NB4 (cell line): Measurements from ENCODE around the gene PEAK3.
A peak's percentile ranks its signal among the peaks of the same experiment; 100 is the strongest.

ENCODE experiments used
- DNase-seq: peaks from one replicate; pipeline ENCODE4 v3.0.0; 2010; ENCODE audit warnings: low read depth
- H3K4me3 ChIP-seq: one replicate; pipeline ENCODE4 v1.5.1; 2011; ENCODE audit warnings: mild to moderate bottlenecking, low read depth, low read length, moderate library complexity
- MYC ChIP-seq: IDR thresholded peaks from 2 replicates; pipeline ENCODE4 v1.6.1; 2011; ENCODE audit warnings: low read depth, low read length
- POLR2A ChIP-seq: IDR thresholded peaks from 2 replicates; pipeline ENCODE4 v1.6.1; 2011; ENCODE audit warnings: mild to moderate bottlenecking; ENCODE audit not compliant: insufficient read length; ENCODE audit errors: extremely low read depth
- TF ChIP-seq, protein P1 (sequence below): IDR thresholded peaks from one replicate; pipeline ENCODE4 v1.5.1; 2012; ENCODE audit warnings: low read depth, low read length
- TF ChIP-seq, protein P2 (sequence below): IDR thresholded peaks from 2 replicates; pipeline ENCODE4 v1.6.1; 2011; ENCODE audit warnings: low read depth, low read length

Gene PEAK3

DNA sequence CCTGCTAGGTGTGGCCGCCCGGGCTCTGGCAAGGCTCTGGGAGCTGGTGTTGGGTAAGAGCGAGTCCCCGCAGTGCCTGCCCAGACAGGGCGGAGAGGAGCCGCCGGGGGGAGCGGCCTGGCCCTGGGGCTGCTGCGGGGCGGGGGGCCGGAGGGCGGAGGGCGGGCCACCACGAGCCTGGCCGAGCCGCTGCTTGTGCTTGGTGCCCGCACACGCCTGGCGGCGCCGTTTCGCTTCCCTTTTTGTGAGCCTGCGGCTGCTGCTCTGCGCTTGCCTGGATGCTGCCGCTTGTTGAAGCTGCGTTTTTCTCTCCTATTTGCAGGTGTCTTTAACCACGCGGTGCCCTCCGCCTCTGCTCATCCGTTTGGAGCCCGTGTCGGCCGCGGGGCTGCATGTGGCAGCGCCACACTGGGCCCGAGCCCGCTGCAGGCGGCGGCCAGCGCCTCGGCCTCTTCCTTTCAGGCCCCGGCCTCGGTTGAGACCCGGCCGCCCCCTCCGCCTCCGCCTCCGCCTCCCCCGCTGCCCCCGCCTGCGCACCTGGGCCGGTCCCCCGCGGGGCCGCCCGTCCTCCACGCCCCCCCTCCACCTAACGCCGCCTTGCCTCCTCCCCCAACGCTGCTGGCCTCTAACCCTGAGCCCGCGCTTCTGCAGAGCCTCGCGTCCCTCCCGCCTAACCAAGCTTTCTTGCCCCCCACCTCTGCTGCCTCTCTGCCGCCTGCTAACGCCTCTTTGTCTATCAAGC is 54.4 kb downstream of the PEAK3 start:
- H3K4me3 ChIP-seq = peak overlapping the region; percentile 46
- DNase-seq = peak; percentile 94
- TF ChIP-seq, protein P1, sequence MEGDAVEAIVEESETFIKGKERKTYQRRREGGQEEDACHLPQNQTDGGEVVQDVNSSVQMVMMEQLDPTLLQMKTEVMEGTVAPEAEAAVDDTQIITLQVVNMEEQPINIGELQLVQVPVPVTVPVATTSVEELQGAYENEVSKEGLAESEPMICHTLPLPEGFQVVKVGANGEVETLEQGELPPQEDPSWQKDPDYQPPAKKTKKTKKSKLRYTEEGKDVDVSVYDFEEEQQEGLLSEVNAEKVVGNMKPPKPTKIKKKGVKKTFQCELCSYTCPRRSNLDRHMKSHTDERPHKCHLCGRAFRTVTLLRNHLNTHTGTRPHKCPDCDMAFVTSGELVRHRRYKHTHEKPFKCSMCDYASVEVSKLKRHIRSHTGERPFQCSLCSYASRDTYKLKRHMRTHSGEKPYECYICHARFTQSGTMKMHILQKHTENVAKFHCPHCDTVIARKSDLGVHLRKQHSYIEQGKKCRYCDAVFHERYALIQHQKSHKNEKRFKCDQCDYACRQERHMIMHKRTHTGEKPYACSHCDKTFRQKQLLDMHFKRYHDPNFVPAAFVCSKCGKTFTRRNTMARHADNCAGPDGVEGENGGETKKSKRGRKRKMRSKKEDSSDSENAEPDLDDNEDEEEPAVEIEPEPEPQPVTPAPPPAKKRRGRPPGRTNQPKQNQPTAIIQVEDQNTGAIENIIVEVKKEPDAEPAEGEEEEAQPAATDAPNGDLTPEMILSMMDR = no peak
- TF ChIP-seq MYC (peak; percentile 90), POLR2A (no peak)
- TF ChIP-seq, protein P2, sequence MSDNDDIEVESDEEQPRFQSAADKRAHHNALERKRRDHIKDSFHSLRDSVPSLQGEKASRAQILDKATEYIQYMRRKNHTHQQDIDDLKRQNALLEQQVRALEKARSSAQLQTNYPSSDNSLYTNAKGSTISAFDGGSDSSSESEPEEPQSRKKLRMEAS = peak; percentile 82

DNA sequence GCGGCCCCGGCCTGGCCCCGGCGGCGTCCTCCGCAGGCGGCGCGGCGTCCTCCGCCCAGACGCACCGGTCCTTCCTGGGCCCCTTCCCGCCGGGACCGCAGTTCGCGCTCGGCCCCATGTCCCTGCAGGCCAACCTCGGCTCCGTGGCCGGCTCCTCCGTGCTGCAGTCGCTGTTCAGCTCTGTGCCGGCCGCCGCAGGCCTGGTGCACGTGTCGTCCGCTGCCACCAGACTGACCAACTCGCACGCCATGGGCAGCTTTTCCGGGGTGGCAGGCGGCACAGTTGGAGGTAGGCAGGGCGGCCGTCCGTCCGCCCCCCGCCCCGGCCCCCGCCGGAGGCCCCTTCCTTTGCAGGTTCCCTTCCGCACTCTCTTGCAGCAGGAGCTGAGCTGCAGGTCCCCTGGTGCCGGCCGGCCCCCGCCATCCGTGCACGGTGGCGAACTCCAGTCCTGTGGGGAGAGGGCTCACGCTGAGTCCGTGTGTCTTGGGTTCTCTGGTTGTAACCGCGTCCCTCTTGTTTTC is 55.1 kb downstream of the PEAK3 start:
- peak; percentile 83 for DNase-seq
- TF ChIP-seq MYC (peak; percentile 73), POLR2A (no peak)
- TF ChIP-seq, protein P1 = no peak
- TF ChIP-seq, protein P2 = peak; percentile 83
- H3K4me3 ChIP-seq = peak overlapping the region; percentile 48

DNA sequence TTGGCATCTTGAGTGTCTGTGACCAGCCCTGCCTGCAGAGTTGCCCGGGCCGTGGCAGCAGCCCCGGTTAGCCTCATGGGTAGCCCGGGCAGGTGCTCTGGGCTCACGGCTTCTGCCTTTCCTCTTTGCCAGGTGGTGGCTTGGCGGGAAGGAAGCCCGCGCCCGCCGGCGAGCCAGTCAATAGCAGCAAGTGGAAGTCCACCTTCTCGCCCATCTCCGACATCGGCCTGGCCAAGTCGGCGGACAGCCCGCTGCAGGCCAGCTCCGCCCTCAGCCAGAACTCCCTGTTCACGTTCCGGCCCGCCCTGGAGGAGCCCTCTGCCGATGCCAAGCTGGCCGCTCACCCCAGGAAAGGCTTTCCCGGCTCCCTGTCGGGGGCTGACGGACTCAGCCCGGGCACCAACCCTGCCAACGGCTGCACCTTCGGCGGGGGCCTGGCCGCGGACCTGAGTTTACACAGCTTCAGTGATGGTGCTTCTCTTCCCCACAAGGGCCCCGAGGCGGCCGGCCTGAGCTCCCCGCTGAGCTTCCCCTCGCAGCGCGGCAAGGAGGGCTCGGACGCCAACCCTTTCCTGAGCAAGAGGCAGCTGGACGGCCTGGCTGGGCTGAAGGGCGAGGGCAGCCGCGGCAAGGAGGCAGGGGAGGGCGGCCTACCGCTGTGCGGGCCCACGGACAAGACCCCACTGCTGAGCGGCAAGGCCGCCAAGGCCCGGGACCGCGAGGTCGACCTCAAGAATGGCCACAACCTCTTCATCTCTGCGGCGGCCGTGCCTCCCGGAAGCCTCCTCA is 55.7 kb downstream of the PEAK3 start:
- peak overlapping the region; percentile 48 for H3K4me3 ChIP-seq
- DNase-seq = no peak
- TF ChIP-seq MYC (no peak), POLR2A (no peak)
- TF ChIP-seq, protein P2 = no peak
- TF ChIP-seq, protein P1 = no peak

DNA sequence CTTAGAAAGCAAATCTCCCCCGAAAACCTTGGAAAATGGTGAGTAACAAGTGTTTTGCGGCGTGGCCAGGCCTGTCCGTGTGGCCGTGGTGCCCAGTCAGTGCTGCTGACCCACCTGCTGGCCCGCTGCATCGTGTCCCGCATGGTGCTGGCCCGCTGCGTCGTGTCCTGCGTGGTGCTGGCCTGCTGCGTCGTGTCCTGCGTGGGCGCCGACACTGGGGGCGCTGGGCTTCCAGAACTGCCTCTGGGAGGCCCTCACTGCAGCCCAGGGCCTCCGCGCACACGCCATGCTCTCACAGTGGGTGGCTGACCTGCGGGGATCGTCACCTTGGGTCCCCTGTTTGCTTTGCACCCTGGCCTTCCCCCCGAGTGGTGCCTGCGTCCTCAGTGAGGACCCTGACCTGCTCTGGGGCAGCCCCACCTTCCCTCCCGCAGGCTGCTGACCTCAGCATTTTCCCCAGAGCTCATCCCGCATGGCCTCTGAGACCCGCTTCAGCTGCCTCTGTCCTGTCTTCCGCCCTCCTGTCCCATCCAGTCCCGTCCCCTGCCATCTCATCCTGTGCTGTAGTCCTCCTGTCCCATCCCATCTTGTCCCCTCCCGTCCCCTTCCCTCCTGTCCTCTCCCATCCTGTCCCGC is 56.4 kb downstream of the PEAK3 start:
- H3K4me3 ChIP-seq = peak overlapping the region; percentile 48
- DNase-seq = no peak
- TF ChIP-seq, protein P1 = no peak
- TF ChIP-seq MYC = no peak
- TF ChIP-seq, protein P2 = 0 out of 2 replicates have a peak, but pooled peaks have one; percentile 8
- no peak for TF ChIP-seq POLR2A

DNA sequence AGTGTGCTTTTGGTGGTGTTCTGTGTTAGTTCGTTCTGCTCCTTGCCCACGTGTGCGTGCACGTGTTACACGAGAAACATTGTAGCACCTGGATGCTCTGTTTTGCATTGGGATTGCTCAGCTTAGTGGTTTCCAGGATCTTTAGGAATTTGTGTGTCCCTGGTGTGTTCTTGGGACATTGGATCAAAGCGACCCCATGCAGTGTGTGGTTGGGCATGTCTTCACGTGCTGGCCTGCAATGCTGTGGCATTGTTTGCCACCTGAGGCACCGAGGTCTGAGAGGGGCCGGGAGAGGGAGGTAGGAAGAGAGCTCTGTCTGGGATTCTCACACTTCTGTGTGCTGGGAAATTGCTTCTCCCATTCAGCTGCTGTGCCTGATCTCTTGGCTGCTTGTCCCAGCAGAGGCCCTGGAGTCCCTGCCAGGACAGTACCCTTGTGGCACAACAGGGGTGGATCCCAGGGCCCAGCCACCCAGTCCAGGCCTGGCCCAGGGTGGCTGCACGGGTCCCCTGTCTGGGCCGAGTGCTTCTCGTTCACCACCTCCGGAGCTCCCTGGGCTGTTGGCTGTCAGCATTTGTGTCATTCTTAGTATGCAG is 57.1 kb downstream of the PEAK3 start:
- no peak for TF ChIP-seq MYC
- no peak for TF ChIP-seq POLR2A
- TF ChIP-seq, protein P2 = no peak
- TF ChIP-seq, protein P1 = no peak
- no peak overlapping the region for H3K4me3 ChIP-seq
- DNase-seq = no peak
